Activated naive CD8-positive, alpha-beta T cell treated with anti-CD3 and anti-CD28 coated beads for 36 hours (primary cell): Measurements from ENCODE around the gene DUOX2. TPM values are rescaled to one million over a fixed set of nuclear protein-coding genes. Genes with fewer than 3 reads are reported as not detected.
A peak's percentile ranks its signal among the peaks of the same experiment; 100 is the strongest.

ENCODE experiments used
- DNase-seq: peaks from one replicate; pipeline ENCODE4 v3.0.0; 2021
- H3K27ac Mint-ChIP-seq: one replicate; pipeline ENCODE4 v1.8.0; 2022; ENCODE audit warnings: mild to moderate bottlenecking, moderate library complexity, mixed read lengths
- H3K27me3 Mint-ChIP-seq: one replicate; pipeline ENCODE4 v1.8.0; 2022; ENCODE audit warnings: mild to moderate bottlenecking, mixed read lengths
- H3K36me3 Mint-ChIP-seq: one replicate; pipeline ENCODE4 v1.8.0; 2021; ENCODE audit warnings: mild to moderate bottlenecking, mixed read lengths
- H3K4me1 Mint-ChIP-seq: one replicate; pipeline ENCODE4 v1.8.0; 2021; ENCODE audit warnings: mixed read lengths
- H3K4me3 Mint-ChIP-seq: one replicate; pipeline ENCODE4 v1.8.0; 2022; ENCODE audit warnings: mild to moderate bottlenecking, moderate library complexity, mixed read lengths
- H3K9me3 Mint-ChIP-seq: one replicate; pipeline ENCODE4 v1.8.0; 2022; ENCODE audit warnings: mixed read lengths
- total RNA-seq, 2 experiments: library from RNA; stranded (reverse); gene quantifications; one replicate each; pipeline ENCODE4 v1.2.3, GENCODE V29; 2021

DUOX2 gene
- total RNA-seq, result not detected

DNA sequence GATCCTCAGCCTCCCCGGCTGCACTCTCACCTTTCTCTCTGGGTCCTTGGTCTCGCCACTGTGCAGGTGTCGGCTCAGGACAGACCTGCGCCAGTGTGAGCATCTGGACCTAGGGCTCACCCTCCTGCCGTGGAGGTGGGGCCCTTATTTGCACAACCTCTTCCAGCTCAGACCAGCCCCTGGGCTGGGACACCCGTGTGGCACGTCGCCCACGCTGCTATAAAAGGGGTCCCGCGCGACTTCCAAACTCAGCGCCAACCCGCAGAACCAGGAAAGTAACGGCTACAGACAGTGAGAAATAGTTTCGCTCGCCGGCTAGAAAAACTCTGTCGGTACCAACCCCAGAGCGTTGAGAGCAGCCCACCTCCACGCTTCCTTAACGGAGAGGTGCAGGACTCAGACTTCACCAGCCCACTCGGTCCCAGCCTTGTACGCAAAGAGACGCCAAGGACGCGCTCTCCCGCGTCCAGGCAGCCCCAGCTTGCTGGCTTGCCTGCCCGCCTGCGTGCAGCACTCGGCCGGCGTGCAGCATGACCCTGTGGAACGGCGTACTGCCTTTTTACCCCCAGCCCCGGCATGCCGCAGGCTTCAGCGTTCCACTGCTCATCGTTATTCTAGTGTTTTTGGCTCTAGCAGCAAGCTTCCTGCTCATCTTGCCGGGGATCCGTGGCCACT is at the start of gene DUOX2, which contains the start of gene DUOXA2:
Gene DUOX2, minus strand, starts transcription at position 97 of the 675 bp plus-strand sequence. CDS start 761 bp downstream, outside the sequence.
Gene DUOXA2, plus strand, starts transcription at position 251 of the 675 bp plus-strand sequence. Its CDS starts 280 bp downstream, at position 531.
- Mint-ChIP-seq H3K27ac (no peak within 1 kb of the TSS), H3K9me3 (no peaks in the 10 kb centered on the region), H3K4me3 (peak within 1 kb of the TSS; percentile 42), H3K36me3 (no peaks in the 10 kb centered on the region), H3K4me1 (peaks cover 36% of the 10 kb centered on the region), H3K27me3 (peaks cover 85% of the 10 kb centered on the region)
- no peak for DNase-seq

DNA sequence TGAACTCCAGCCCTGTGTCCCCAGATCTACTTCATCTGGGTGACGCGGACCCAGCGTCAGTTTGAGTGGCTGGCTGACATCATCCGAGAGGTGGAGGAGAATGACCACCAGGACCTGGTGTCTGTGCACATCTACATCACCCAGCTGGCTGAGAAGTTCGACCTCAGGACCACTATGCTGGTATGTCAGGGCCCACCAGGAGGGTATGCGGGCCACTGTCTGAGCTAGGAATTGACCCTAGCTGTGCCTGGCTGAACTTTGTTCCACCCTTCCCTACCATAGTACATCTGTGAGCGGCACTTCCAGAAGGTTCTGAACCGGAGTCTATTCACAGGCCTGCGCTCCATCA is 49.5 kb upstream of the DUOX2 start:
- H3K27me3 Mint-ChIP-seq, result no peaks in the 10 kb centered on the region
- DNase-seq, result no peak
- H3K4me3 Mint-ChIP-seq, result no peak overlapping the region
- no peaks in the 10 kb centered on the region for H3K9me3 Mint-ChIP-seq
- no peaks in the 10 kb centered on the region for H3K36me3 Mint-ChIP-seq
- peaks cover 11% of the 10 kb centered on the region for H3K4me1 Mint-ChIP-seq
- H3K27ac Mint-ChIP-seq, result no peak overlapping the region

DNA sequence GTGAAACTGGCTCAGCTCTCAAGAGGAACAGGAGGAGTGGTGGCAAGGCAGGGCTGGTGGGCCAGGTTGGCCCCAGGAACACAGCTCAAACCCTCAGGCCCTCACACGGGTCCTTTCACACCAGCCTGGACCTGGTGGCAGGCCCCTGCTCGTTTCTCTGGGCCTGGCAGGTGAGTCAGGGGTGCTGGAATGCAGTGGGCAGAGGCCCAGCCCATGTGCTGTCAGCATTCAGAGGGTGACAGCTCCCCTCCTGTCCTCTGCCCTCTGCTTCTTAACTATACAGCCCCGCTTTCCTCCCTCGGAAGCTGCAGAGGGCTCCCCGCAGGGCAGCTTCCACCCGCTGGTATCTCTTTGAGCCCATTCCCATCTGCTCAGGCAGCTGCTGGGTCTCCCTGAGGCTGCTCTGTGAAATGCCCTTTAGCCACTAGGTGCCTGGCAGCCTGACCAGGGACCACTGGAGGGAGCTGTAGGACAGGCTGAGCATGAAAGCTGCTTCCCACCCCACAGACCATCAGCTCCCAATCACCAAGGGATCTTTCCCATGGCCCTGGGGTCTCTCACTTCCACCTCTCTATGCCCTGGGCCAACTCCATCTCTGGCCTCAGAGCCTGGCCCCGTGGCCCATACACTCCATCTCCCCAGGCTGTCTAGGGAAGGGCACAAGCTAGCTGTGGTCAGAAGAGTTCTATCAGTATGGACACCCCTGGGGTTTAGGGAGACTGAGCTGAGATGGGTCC is 49.0 kb upstream of the DUOX2 start:
- Mint-ChIP-seq H3K4me1 (peaks cover 13% of the 10 kb centered on the region), H3K27me3 (no peaks in the 10 kb centered on the region), H3K9me3 (no peaks in the 10 kb centered on the region), H3K4me3 (no peak overlapping the region), H3K27ac (no peak overlapping the region), H3K36me3 (no peaks in the 10 kb centered on the region)
- peak; percentile 60 for DNase-seq

DNA sequence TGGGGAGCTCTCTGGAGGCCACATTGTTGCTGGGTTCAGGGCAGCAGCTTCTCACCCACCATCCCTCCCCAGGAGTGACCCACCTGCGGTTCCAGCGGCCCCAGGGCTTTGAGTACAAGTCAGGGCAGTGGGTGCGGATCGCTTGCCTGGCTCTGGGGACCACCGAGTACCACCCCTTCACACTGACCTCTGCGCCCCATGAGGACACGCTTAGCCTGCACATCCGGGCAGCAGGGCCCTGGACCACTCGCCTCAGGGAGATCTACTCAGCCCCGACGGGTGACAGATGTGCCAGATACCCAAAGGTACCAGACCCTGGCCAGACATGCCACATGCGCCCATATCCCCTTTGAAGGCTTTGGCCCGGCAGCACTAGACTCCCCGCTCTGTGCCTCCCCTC is 47.7 kb upstream of the DUOX2 start:
- H3K27me3 Mint-ChIP-seq, result no peaks in the 10 kb centered on the region
- H3K4me1 Mint-ChIP-seq, result peaks cover 10% of the 10 kb centered on the region
- H3K9me3 Mint-ChIP-seq, result no peaks in the 10 kb centered on the region
- DNase-seq, result no peak
- no peak overlapping the region for H3K27ac Mint-ChIP-seq
- H3K36me3 Mint-ChIP-seq, result no peaks in the 10 kb centered on the region
- no peak overlapping the region for H3K4me3 Mint-ChIP-seq

DNA sequence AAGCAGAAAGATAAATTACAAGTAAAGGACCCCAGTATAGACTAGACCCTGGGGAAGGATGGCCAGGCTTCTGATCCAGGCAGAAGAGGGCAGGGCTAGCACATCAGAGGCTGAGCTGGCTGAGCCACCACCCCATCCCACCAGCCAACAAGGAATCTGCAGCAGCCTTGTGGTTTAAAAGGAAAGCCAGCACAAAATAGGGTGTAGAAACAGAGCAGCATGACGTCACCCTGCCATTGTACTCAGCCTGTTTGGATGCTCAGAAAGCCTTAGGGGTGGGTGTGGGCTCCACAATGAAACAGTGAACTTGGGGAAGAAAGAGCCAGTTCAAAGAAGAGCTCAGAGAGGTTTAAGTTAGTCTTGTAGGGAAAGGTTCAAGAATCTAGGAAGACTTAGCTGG is 44.0 kb upstream of the DUOX2 start:
- no peak for DNase-seq
- Mint-ChIP-seq H3K27ac (no peak overlapping the region), H3K27me3 (no peaks in the 10 kb centered on the region), H3K9me3 (no peaks in the 10 kb centered on the region), H3K36me3 (no peaks in the 10 kb centered on the region), H3K4me1 (peaks cover 5% of the 10 kb centered on the region), H3K4me3 (no peak overlapping the region)

DNA sequence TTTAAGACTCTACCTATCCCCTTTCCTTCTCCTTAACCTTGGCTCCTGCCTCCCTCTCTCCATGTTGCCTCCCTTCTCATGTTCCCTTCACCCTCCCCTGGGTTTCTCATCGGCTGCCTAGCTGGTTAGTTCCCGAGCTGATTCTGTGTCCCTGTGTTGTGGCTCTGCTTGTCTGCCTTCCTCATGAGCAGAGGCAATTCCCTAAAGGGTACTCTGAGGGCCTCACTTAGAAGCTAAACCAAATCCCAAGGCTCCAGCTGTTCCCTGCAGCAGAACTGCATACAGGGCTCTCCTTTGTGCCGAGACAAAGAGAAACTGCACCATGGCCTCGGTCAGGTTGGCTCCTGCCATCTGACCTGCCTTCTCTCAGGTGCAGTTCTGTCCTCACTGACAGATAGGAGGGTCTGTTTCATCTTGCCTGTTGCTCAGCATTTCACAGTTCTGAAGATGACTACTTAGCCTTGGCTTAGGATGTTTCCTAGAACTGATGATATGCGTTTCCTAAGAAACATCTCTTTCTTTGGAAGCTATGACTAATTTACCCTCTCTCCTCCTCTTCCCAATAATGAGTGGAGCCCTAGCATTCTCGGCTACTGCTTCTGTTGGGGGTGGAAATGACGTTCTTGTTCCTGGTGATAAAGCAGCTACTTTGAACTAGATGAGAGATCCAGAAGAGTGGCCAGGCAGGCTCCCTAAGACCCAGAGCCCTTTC is 42.9 kb upstream of the DUOX2 start:
- H3K4me3 Mint-ChIP-seq, result no peak overlapping the region
- H3K36me3 Mint-ChIP-seq, result no peaks in the 10 kb centered on the region
- H3K9me3 Mint-ChIP-seq, result no peaks in the 10 kb centered on the region
- H3K27me3 Mint-ChIP-seq, result no peaks in the 10 kb centered on the region
- H3K27ac Mint-ChIP-seq, result no peak overlapping the region
- peaks cover 5% of the 10 kb centered on the region for H3K4me1 Mint-ChIP-seq
- no peak for DNase-seq

DNA sequence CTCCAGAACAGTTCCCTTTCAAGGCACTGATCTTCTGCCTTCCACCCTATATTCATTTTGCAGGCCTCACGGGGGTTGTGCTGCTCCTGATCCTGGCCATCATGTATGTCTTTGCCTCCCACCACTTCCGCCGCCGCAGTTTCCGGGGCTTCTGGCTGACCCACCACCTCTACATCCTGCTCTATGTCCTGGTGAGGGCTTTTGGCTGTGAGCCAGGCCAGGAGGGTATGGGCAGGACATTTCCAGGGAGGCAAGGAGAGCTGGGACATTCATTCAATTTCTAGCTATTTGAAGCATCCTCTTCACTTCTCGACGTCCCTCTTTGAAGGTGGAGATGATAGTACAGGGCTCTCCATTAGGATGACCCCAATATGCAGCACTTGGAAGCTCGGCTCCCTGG is 41.8 kb upstream of the DUOX2 start:
- peaks cover 5% of the 10 kb centered on the region for H3K4me1 Mint-ChIP-seq
- H3K36me3 Mint-ChIP-seq, result no peaks in the 10 kb centered on the region
- DNase-seq, result no peak
- H3K27me3 Mint-ChIP-seq, result no peaks in the 10 kb centered on the region
- H3K27ac Mint-ChIP-seq, result no peak overlapping the region
- H3K4me3 Mint-ChIP-seq, result no peak overlapping the region
- no peaks in the 10 kb centered on the region for H3K9me3 Mint-ChIP-seq

DNA sequence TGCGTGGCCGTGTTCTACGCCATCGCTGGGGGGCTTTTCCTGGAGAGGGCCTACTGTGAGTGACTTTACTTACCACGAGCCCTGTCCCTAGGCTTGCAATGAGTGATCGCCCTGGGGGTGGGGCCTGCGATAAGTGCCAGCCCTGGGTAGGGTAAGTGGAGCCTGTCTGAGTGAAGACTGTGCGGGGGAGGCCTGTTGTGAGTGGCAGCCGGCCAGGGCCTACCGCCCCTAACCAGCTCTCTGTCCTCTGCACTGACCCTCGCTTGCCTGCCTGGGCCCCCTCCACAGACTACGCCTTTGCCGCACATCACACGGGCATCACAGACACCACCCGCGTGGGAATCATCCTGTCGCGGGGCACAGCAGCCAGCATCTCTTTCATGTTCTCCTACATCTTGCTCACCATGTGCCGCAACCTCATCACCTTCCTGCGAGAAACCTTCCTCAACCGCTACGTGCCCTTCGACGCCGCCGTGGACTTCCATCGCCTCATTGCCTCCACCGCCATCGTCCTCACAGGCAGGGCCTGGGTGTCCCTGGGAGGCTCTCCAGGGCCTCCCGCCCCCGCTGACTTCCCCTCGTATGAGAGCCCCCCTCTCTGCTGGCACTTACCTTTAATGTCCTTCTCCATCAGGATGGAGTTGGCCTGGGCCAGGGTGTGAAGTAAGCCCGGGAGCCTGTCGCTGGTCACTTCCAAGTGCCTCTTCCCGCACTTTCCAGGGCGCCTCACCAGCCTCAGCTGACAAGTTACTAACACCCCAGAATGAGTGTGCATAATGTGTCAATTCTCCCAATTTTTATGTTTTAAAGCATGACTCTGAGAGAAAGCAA is 38.2 kb upstream of the DUOX2 start:
- H3K27me3 Mint-ChIP-seq, result no peaks in the 10 kb centered on the region
- DNase-seq, result no peak
- H3K4me1 Mint-ChIP-seq, result peaks cover 1% of the 10 kb centered on the region
- H3K36me3 Mint-ChIP-seq, result no peaks in the 10 kb centered on the region
- H3K27ac Mint-ChIP-seq, result no peak overlapping the region
- H3K9me3 Mint-ChIP-seq, result no peaks in the 10 kb centered on the region
- no peak overlapping the region for H3K4me3 Mint-ChIP-seq

DNA sequence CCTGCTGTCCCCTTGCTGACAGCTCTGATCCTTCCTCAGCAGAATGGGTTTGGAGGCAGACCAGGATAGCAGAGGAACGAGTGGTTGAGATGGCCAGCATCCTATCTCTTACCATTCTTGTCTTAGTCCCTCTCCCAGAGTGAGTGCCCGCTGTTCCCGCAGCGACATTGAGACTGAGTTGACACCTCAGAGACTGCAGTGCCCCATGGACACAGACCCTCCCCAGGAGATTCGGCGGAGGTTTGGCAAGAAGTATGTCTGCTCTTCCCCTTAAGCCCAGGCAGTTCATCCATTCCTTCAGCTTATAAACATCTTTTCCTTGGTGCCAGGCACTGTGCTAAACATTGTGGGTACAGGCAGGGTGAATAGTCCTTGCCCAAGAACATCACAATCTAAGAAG is 37.0 kb upstream of the DUOX2 start:
- Mint-ChIP-seq H3K27me3 (no peaks in the 10 kb centered on the region), H3K9me3 (no peaks in the 10 kb centered on the region), H3K4me3 (no peak overlapping the region), H3K4me1 (no peaks in the 10 kb centered on the region), H3K27ac (no peak overlapping the region), H3K36me3 (no peaks in the 10 kb centered on the region)
- no peak for DNase-seq

DNA sequence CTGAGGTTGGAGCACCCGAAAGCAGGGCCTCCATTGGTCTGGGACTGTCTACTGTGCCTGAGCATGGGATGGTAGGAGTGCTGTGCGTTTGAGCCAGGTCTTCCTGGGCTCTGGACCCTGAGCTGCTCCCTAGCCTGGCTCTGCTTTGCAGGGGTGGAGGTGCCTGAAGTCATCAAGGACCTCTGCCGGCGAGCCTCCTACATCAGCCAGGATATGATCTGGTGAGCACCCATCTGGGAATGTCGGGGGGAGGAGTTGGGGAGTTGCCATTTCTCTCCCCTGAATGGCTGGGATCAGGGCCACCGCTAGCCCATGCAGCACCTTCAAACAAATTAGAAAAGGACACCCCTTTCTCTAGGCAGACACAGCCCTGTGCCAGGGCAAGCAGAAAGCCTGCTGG is 36.5 kb upstream of the DUOX2 start:
- no peak for DNase-seq
- Mint-ChIP-seq H3K27ac (no peak overlapping the region), H3K9me3 (no peaks in the 10 kb centered on the region), H3K36me3 (no peaks in the 10 kb centered on the region), H3K4me1 (no peaks in the 10 kb centered on the region), H3K27me3 (no peaks in the 10 kb centered on the region), H3K4me3 (no peak overlapping the region)

DNA sequence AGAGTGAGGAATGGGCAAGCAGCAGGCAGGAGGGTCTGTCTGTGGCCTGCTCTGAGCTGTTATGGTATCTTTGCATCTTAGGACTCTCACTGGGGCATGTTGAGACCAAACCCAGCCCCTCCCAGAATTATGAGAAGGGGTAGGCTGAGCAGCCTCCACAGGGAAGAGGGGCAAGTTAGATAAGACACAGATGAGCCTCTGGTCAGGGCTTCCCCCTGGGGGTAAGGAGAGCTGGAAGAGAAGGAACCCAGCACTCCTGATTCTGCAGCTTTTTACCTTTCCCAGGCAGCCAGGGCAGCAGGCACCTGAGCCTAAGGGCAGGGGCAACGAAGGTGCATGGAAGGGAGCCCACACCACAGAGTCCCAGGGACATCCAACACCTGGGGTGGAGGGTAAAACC is 35.1 kb upstream of the DUOX2 start:
- no peaks in the 10 kb centered on the region for H3K9me3 Mint-ChIP-seq
- no peak overlapping the region for H3K27ac Mint-ChIP-seq
- H3K4me1 Mint-ChIP-seq, result no peaks in the 10 kb centered on the region
- no peaks in the 10 kb centered on the region for H3K36me3 Mint-ChIP-seq
- DNase-seq, result no peak
- H3K4me3 Mint-ChIP-seq, result no peak overlapping the region
- H3K27me3 Mint-ChIP-seq, result no peaks in the 10 kb centered on the region

DNA sequence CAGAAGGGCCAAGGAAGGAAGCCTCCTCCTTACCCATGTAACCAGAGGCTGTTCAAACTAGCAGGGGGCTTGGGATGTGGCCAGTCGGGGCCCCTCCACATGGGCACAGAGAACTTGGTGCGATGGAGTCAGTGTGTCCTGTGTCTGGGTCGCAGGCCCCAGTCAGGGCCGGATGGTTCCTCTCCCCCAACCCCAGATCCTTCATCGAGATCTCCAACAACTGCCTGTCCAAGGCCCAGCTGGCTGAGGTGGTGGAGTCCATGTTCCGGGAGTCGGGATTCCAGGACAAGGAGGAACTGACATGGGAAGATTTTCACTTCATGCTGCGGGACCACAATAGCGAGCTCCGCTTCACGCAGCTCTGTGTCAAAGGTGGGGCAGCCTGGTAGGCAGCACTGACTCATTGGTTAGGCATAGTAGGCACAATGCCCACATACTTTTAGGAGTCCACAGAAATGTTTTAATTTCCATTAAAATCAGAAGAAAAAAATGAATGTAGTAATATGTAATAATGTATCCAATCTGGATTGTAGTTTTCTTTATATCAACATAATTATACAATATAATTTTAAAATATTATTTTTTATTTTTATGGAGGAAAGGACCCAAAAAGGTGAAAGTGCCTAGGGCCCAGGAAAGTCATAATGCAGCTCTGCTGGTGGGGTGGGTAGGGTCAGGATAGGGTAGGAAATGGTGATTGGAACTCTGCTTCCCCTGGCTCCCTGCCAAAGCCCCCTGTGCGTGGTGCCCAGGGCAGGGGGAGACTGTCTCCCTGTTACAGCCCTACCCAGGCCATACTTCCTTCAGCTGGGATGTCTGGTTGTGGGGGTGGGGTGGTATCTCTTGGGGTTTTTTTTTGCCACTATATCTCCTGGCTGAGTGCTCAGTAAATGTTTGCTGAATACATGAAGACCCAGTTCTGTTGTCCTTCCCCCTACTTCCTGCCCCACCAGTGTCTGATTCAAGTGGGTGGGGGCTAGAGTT is 34.4 kb upstream of the DUOX2 start:
- DNase-seq, result no peak
- Mint-ChIP-seq H3K4me1 (no peaks in the 10 kb centered on the region), H3K9me3 (no peaks in the 10 kb centered on the region), H3K4me3 (no peak overlapping the region), H3K36me3 (no peaks in the 10 kb centered on the region), H3K27ac (no peak overlapping the region), H3K27me3 (no peaks in the 10 kb centered on the region)

DNA sequence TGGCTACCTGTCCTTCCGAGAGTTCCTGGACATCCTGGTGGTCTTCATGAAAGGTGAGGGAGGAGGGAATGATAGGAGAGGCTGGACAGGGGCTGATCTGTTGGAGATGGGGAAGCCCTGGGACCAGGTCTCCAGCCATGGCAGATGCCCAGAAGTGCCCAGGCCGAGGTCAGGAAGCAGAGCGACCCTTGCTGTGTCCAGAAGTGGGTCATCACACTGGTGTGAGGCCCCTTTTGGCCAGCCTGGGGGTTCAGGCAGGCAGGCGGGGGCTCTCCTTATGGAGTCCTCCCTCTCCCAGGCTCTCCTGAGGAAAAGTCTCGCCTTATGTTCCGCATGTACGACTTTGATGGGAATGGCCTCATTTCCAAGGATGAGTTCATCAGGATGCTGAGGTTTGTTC is 33.6 kb upstream of the DUOX2 start:
- no peak overlapping the region for H3K27ac Mint-ChIP-seq
- H3K4me1 Mint-ChIP-seq, result no peaks in the 10 kb centered on the region
- H3K27me3 Mint-ChIP-seq, result no peaks in the 10 kb centered on the region
- no peak for DNase-seq
- no peak overlapping the region for H3K4me3 Mint-ChIP-seq
- H3K36me3 Mint-ChIP-seq, result no peaks in the 10 kb centered on the region
- no peaks in the 10 kb centered on the region for H3K9me3 Mint-ChIP-seq

DNA sequence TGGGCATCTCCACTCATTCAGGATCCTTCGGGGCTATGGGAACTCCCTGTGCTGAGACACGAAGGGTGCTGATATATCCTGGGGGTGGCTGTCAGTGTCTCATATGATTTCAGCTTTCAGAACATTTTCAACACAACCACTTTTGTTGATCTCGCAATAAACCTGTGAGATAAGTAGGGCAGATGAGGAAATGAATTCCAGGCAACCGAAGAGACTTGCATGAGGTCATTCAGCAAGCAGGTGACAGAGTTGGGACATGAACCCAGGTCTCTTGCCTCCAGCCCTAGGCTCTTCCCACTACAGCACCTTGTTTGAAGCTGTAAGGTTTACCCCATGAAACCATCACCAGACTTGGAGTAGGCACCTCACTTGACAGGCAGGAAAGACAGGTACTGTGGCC is 32.4 kb upstream of the DUOX2 start:
- H3K4me3 Mint-ChIP-seq, result no peak overlapping the region
- no peaks in the 10 kb centered on the region for H3K4me1 Mint-ChIP-seq
- no peaks in the 10 kb centered on the region for H3K27me3 Mint-ChIP-seq
- no peaks in the 10 kb centered on the region for H3K36me3 Mint-ChIP-seq
- H3K27ac Mint-ChIP-seq, result no peak overlapping the region
- no peaks in the 10 kb centered on the region for H3K9me3 Mint-ChIP-seq
- DNase-seq, result no peak
